Hepatic stellate cell (primary cell): ENCODE measurements around the gene AP2M1.
A peak's percentile ranks its signal among the peaks of the same experiment; 100 is the strongest.

Experiments used
- DNase-seq: peaks from one replicate; pipeline ENCODE4 v3.0.0; 2011; ENCODE audit warnings: low spot score

The AP2M1 gene

DNA sequence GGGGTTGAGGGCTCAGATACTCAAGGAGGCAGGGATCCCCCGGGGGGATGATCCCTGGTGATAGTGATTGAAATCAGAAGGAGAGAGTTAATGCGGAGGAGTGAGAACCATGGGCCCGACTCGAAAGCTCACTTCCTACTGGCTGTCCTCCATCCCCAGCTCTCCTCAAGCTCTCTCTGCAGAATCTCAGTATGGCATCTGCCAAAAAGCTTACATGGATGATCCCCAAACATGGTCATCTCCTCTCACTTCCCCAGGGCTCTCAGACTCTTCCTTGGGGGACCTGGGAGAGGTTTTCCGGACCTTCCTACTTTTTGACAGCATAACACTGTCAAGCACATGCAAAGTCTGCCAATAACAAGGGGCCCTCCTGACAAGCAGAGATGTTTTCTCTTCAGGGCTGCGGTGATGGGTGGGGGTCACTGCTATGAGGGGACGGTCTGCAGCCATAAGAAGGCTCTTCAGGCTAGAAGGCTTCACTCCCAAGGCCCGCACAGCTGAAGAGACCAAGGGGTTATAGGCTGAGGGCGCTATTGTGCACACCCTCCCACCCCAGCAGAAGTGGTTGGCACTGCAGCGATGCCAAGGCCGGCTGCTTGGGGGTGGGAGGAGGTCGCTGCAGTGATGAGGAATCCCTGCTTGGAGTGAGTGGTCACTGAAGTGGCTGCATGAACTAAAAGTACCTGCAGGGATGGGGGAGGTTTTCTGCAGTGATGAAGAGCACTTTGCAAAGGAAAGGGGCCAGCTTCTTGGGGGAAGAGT is 53.9 kb downstream of the AP2M1 start:
- DNase-seq, result no peak

- peak; percentile 81 for DNase-seq
Measured at GRCh38 chr3:184229394-184230080, 54.9 kb downstream of the AP2M1 start, which contains the start of gene VWA5B2. Gene VWA5B2, plus strand, starts transcription at chr3:184229585. Its CDS starts 944 bp downstream, at chr3:184230529.

DNA sequence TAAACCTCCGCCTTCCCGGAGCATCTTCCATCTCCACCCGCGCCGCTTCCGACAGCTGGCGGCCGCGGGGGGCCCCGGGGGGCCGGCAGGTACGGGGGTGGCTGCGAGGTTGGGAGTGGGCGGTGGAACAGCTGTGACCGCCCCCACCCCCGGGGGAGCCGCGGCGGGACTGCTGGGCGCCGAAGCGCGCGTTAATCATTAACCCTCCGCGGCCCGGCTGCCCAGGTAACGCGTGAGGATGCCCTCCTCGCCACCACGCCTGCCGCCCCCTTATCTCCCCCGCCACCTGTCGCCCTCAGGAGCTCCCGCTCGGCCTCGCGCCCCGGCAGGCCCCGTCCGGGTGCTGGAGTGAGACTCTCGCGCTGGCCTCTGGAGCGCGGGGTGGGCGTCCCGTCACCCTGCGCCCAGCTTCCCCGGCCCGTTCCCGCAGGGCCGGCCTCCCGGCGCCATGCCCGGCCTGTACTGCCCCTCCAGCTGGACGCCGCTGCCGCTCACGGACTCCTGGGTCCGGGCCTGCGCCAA is 55.5 kb downstream of the AP2M1 start:
- DNase-seq, result no peak

- no peak for DNase-seq
Measured at GRCh38 chr3:184230603-184231528, 56.2 kb downstream of the AP2M1 start.

GRCh38 chr3:184231671-184232070 is 57.0 kb downstream of the AP2M1 start:
- no peak for DNase-seq

GRCh38 chr3:184233127-184233843 is 58.6 kb downstream of the AP2M1 start:
- no peak for DNase-seq
